K562 (cell line): Measurements from ENCODE around the gene FAM167B. TPM values are rescaled to one million over a fixed set of nuclear protein-coding genes. Genes with fewer than 3 reads are reported as not detected.

Experiments used
- CAMTA2 ChIP-seq: fragments of 250-450 bp; sonication (Bioruptor Pico); conservative IDR thresholded peaks from 2 replicates; pipeline ENCODE4 v1.5.1; 2022
- HDGF ChIP-seq: fragments of 450-650 bp; IDR thresholded peaks from 2 replicates; pipeline ENCODE4 v1.6.1; 2016
- HMGN3 ChIP-seq: IDR thresholded peaks from 2 replicates; pipeline ENCODE4 v1.6.1; 2011; ENCODE audit warnings: borderline replicate concordance, low read depth, mild to moderate bottlenecking, mixed read lengths, low read length; ENCODE audit not compliant: insufficient read length; ENCODE audit errors: extremely low read depth
- KDM5B ChIP-seq: fragments of 200-600 bp; sonication (generic); IDR thresholded peaks from 2 replicates; pipeline ENCODE4 v1.6.1; 2012; ENCODE audit warnings: low read depth, mild to moderate bottlenecking, moderate library complexity, low read length, control low read depth, inconsistent platforms; ENCODE audit not compliant: insufficient replicate concordance
- LARP7 ChIP-seq: fragments of 450-650 bp; IDR thresholded peaks from 2 replicates; pipeline ENCODE4 v1.6.1; 2016
- MCM5 ChIP-seq: fragments of 450-650 bp; IDR thresholded peaks from 2 replicates; pipeline ENCODE4 v1.6.1; 2016; ENCODE audit warnings: low read depth
- NR0B1 ChIP-seq: fragments of 450-650 bp; IDR thresholded peaks from one replicate; pipeline ENCODE4 v1.6.1; 2018; ENCODE audit warnings: mild to moderate bottlenecking, moderate library complexity; ENCODE audit not compliant: partially characterized antibody
- PCBP1 ChIP-seq: fragments of 200-400 bp; formaldehyde crosslinking; IDR thresholded peaks from 2 replicates; pipeline ENCODE4 v1.6.1; 2018; ENCODE audit warnings: mild to moderate bottlenecking, low read depth, low read length; ENCODE audit not compliant: poor library complexity, severe bottlenecking
- ZNF79 ChIP-seq: fragments of 250-450 bp; sonication (Bioruptor Pico); IDR thresholded peaks from 2 replicates; pipeline ENCODE4 v1.4.0; 2020; ENCODE audit warnings: low read depth, mild to moderate bottlenecking, moderate library complexity
- polyA plus RNA-seq, 8 experiments: library from polyadenylated mRNA; depleted of rRNA in 4 of 8; stranded (reverse) in 5 of 8; unstranded in 3 of 8; fragments of >200 nt; fragmentation: Nextera tagmentation in 2 of 8; fragmentation: Illumina TruSeq in 1 of 8; extraction: Ambion mirVana in 2 of 8; extraction: Trizol in 1 of 8; gene quantifications; 2 replicates each; pipeline versions ENCODE4 v1.2.1 to v1.2.3, GENCODE V29; 2011 to 2014; ENCODE audit warnings: inconsistent platforms in 1 of 8, missing spikeins in 1 of 8
- total RNA-seq, 7 experiments: library from RNA; depleted of rRNA in 6 of 7; stranded (reverse); fragments of >200 nt in 6 of 7; fragmentation: Illumina TruSeq in 2 of 7; extraction: Trizol in 2 of 7; gene quantifications; 2 replicates each; pipeline versions ENCODE4 v1.2.1 to v1.2.3, GENCODE V29; 2011 to 2021; ENCODE audit warnings: low replicate concordance in 1 of 7
- TF ChIP-seq, protein P1 (sequence below): fragments of 250-450 bp; sonication (Bioruptor Pico); IDR thresholded peaks from 2 replicates; pipeline ENCODE4 v1.4.0; 2020; ENCODE audit warnings: borderline replicate concordance
- TF ChIP-seq, protein P2 (sequence below): fragments of 450-650 bp; IDR thresholded peaks from 2 replicates; pipeline ENCODE4 v1.6.1; 2016; ENCODE audit warnings: mild to moderate bottlenecking
- TF ChIP-seq, protein P3 (sequence below): fragments of 250-450 bp; sonication (Bioruptor Pico); IDR thresholded peaks from 2 replicates; pipeline ENCODE4 v1.8.0; 2022; ENCODE audit warnings: inconsistent platforms

FAM167B gene
- total and polyA plus RNA-seq, 9 of the 15 experiments (the other 6 are each of a cell fraction or from before 2014, with no cell fraction given), result not detected

GRCh38 chr1:32247983-32248889 is 1.2 kb downstream of the FAM167B start (continued):
- TF ChIP-seq NR0B1 (no peak), HMGN3 (peak; percentile 59), LARP7 (no peak; the same call in 1 of the 2 replicates), HDGF (peak; percentile 91; the same call in 1 of the 2 replicates), MCM5 (no peak), CAMTA2 (no peak), KDM5B (no peak), ZNF79 (CRISPR knock-in tag) (no peak), PCBP1 (peak; percentile 70)
- TF ChIP-seq, protein P1, sequence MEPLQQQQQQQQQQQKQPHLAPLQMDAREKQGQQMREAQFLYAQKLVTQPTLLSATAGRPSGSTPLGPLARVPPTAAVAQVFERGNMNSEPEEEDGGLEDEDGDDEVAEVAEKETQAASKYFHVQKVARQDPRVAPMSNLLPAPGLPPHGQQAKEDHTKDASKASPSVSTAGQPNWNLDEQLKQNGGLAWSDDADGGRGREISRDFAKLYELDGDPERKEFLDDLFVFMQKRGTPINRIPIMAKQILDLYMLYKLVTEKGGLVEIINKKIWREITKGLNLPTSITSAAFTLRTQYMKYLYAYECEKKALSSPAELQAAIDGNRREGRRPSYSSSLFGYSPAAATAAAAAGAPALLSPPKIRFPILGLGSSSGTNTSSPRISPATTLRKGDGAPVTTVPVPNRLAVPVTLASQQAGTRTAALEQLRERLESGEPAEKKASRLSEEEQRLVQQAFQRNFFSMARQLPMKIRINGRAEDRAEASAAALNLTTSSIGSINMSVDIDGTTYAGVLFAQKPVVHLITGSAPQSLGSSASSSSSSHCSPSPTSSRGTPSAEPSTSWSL (CRISPR knock-in tag), result no peak
- TF ChIP-seq, protein P2, sequence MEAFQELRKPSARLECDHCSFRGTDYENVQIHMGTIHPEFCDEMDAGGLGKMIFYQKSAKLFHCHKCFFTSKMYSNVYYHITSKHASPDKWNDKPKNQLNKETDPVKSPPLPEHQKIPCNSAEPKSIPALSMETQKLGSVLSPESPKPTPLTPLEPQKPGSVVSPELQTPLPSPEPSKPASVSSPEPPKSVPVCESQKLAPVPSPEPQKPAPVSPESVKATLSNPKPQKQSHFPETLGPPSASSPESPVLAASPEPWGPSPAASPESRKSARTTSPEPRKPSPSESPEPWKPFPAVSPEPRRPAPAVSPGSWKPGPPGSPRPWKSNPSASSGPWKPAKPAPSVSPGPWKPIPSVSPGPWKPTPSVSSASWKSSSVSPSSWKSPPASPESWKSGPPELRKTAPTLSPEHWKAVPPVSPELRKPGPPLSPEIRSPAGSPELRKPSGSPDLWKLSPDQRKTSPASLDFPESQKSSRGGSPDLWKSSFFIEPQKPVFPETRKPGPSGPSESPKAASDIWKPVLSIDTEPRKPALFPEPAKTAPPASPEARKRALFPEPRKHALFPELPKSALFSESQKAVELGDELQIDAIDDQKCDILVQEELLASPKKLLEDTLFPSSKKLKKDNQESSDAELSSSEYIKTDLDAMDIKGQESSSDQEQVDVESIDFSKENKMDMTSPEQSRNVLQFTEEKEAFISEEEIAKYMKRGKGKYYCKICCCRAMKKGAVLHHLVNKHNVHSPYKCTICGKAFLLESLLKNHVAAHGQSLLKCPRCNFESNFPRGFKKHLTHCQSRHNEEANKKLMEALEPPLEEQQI, result no peak
- TF ChIP-seq, protein P3, sequence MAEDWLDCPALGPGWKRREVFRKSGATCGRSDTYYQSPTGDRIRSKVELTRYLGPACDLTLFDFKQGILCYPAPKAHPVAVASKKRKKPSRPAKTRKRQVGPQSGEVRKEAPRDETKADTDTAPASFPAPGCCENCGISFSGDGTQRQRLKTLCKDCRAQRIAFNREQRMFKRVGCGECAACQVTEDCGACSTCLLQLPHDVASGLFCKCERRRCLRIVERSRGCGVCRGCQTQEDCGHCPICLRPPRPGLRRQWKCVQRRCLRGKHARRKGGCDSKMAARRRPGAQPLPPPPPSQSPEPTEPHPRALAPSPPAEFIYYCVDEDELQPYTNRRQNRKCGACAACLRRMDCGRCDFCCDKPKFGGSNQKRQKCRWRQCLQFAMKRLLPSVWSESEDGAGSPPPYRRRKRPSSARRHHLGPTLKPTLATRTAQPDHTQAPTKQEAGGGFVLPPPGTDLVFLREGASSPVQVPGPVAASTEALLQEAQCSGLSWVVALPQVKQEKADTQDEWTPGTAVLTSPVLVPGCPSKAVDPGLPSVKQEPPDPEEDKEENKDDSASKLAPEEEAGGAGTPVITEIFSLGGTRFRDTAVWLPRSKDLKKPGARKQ, result no peak
